Vagina (tissue), 2 donors: Measurements from ENCODE around the gene TMIE. TPM values are rescaled to one million over a fixed set of nuclear protein-coding genes. Genes with fewer than 3 reads are reported as not detected.

Experiments
- DNase-seq, 2 donors: peaks; one replicate each; pipeline ENCODE4 v3.0.0-alpha.2; 2017; ENCODE audit errors: extremely low spot score in 2 of 2
- H3K27ac ChIP-seq: fragments of 200-600 bp; sonication (generic); one replicate; pipeline ENCODE4 v1.5.1; 2019
- H3K27me3 ChIP-seq: fragments of 200-600 bp; sonication (generic); one replicate; pipeline ENCODE4 v1.5.1; 2019
- H3K36me3 ChIP-seq, 2 donors: fragments of 200-600 bp; sonication (generic); one replicate each; pipeline ENCODE4 v1.5.1; 2017 to 2019
- H3K4me1 ChIP-seq: fragments of 200-600 bp; sonication (generic); one replicate; pipeline ENCODE4 v1.5.1; 2019
- H3K4me3 ChIP-seq, 2 donors: fragments of 200-600 bp; sonication (generic); 1 replicate in 1 of 2; 2 replicates in 1 of 2; pipeline ENCODE4 v1.5.1; 2016 to 2019
- H3K9me3 ChIP-seq: fragments of 200-600 bp; sonication (generic); one replicate; pipeline ENCODE4 v1.5.1; 2019
- POLR2A ChIP-seq, 2 donors: fragments of 450-650 bp; IDR thresholded peaks; one replicate each; pipeline ENCODE4 v1.6.1; 2017; ENCODE audit warnings: antibody characterized with exemption in 2 of 2, mild to moderate bottlenecking in 2 of 2, moderate library complexity in 2 of 2
- POLR2AphosphoS5 ChIP-seq, 2 donors: sonication (generic); formaldehyde crosslinking; IDR thresholded peaks; one replicate each; pipeline ENCODE4 v1.9.0; 2017; ENCODE audit warnings: antibody characterized with exemption in 2 of 2, mild to moderate bottlenecking in 2 of 2, low read depth in 1 of 2; ENCODE audit not compliant: insufficient read depth in 1 of 2
- intact Hi-C: fragments of 100-400 bp; cut with DNase I; formaldehyde crosslinking; loops from one replicate; pipeline ENCODE4 v1.15.1; 2023
- total RNA-seq: library from RNA; depleted of rRNA; stranded (reverse); fragments of >200 nt; gene quantifications from one replicate; pipeline ENCODE4 v1.2.3, GENCODE V29; 2016
- TF ChIP-seq, protein P1 (sequence below), 3 experiments: fragments of 450-650 bp in 2 of 3; fragments of 200-600 bp in 1 of 3; sonication (generic) in 1 of 3; IDR thresholded peaks; one replicate each; pipeline ENCODE4 v1.5.1; 2017 to 2019; ENCODE audit warnings: antibody characterized with exemption in 3 of 3, mild to moderate bottlenecking in 2 of 3, moderate library complexity in 2 of 3

TMIE gene
- total RNA-seq, 1 donor from 2014 or later: 0.74 TPM

DNA sequence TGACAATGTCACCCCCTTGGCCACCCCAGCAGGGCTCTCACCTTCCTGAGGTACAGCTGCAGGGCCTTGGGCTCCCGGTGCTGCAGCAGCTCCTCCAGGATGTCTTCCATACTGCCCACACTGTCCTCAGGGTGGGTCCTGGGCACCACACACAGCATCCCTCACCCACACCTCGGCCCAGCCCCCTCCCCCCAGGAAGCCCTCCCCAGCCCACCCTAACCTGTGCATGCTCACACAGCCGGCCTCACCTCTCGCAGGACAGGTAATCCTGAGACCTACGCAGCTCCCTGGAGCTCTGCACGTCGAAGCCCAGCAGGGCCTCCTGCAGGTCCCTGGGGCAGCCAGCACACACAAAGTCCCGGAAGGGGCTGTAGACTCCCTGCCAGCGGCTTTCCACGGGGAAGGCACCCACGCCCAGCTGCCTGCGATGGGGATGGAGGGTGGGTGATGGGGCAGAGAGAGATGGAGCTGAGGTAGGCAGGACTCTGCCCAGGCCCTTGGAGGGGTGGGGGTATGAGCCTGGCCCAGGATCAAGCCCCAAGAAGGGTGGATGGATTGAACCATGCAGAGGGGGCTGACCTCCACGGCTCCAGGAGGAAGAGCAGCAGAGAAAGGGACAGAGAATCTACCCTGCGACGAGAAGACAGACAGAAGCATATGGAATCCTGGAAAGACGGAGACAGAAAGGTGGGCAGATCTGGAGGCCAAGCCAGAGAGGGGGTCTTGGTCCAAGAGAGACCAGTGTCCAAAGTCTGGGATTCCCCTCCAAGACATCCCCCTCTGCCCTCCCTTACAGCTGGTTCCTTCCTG lies 24.4 kb upstream of the TMIE start:
- no peaks in the 10 kb centered on the region for H3K27me3 ChIP-seq
- H3K9me3 ChIP-seq: no peaks in the 10 kb centered on the region
- H3K27ac ChIP-seq: no peak overlapping the region
- TF ChIP-seq POLR2AphosphoS5 (IDR thresholded peaks at IDR 0.05; ENCODE audit: insufficient read depth in 1 of 2, low read depth in 1 of 2) (no peak), POLR2A (IDR thresholded peaks at IDR 0.05) (no peak)
- TF ChIP-seq, protein P1, sequence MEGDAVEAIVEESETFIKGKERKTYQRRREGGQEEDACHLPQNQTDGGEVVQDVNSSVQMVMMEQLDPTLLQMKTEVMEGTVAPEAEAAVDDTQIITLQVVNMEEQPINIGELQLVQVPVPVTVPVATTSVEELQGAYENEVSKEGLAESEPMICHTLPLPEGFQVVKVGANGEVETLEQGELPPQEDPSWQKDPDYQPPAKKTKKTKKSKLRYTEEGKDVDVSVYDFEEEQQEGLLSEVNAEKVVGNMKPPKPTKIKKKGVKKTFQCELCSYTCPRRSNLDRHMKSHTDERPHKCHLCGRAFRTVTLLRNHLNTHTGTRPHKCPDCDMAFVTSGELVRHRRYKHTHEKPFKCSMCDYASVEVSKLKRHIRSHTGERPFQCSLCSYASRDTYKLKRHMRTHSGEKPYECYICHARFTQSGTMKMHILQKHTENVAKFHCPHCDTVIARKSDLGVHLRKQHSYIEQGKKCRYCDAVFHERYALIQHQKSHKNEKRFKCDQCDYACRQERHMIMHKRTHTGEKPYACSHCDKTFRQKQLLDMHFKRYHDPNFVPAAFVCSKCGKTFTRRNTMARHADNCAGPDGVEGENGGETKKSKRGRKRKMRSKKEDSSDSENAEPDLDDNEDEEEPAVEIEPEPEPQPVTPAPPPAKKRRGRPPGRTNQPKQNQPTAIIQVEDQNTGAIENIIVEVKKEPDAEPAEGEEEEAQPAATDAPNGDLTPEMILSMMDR (IDR thresholded peaks at IDR 0.05): no peak
- H3K4me3 ChIP-seq: no peak overlapping the region
- H3K4me1 ChIP-seq: no peaks in the 10 kb centered on the region
- DNase-seq: no peak
- intact Hi-C loops: no loop called here
- peaks cover 0 to 7% of the 10 kb centered on the region in 2 donors for H3K36me3 ChIP-seq

DNA sequence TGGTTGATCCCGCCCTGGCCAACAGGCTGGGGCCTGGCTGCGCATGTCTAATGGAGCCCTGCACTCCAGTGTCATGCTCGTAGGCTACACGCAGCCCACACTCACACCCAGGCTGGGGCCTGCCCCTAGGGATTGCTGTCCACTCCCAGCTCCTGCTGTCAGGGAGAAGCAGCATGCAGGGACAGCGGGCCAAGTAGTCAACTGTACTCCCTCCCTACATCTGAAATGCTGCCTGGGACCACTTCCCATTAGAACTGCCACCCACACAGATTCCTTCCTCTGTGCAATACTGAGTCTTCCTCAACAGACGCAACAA lies 23.8 kb upstream of the TMIE start:
- Histone ChIP-seq H3K36me3 (peaks cover 0 to 7% of the 10 kb centered on the region in 2 donors), H3K9me3 (no peaks in the 10 kb centered on the region), H3K4me3 (no peak overlapping the region), H3K27me3 (no peaks in the 10 kb centered on the region), H3K4me1 (no peaks in the 10 kb centered on the region), H3K27ac (no peak overlapping the region)
- intact Hi-C loops: no loop called here
- DNase-seq: no peak
- TF ChIP-seq, protein P1 (IDR thresholded peaks at IDR 0.05): no peak
- TF ChIP-seq POLR2AphosphoS5 (IDR thresholded peaks at IDR 0.05; ENCODE audit: insufficient read depth in 1 of 2, low read depth in 1 of 2): no peak
- TF ChIP-seq POLR2A (IDR thresholded peaks at IDR 0.05): no peak

DNA sequence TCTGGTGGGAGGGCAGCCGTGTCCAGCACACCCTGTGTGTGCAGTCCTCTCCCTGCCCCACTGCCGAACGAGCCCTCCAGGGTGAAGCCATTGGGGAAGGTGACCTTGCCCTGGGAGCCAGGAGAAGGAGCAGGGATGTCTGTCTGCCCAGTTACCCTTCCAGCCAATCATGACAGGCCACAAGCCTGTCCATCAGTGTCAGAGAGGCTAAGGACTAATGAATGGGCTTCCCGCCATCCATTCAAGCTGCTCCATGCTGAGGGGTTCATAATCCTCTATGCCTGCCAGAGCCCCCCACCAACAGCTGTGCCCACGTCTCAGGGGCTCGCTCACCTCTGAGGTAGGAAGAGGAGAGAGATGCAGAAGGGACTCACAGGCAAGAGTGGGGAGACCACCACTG lies 22.9 kb upstream of the TMIE start:
- H3K36me3 ChIP-seq: peaks cover 0 to 10% of the 10 kb centered on the region in 2 donors
- no peak for DNase-seq
- H3K27me3 ChIP-seq: no peaks in the 10 kb centered on the region
- no peak overlapping the region for H3K4me3 ChIP-seq
- TF ChIP-seq, protein P1 (IDR thresholded peaks at IDR 0.05): no peak
- TF ChIP-seq POLR2A (IDR thresholded peaks at IDR 0.05) (no peak), POLR2AphosphoS5 (IDR thresholded peaks at IDR 0.05; ENCODE audit: insufficient read depth in 1 of 2, low read depth in 1 of 2) (no peak)
- intact Hi-C loops: no loop called here
- no peaks in the 10 kb centered on the region for H3K9me3 ChIP-seq
- no peak overlapping the region for H3K27ac ChIP-seq
- H3K4me1 ChIP-seq: no peaks in the 10 kb centered on the region

DNA sequence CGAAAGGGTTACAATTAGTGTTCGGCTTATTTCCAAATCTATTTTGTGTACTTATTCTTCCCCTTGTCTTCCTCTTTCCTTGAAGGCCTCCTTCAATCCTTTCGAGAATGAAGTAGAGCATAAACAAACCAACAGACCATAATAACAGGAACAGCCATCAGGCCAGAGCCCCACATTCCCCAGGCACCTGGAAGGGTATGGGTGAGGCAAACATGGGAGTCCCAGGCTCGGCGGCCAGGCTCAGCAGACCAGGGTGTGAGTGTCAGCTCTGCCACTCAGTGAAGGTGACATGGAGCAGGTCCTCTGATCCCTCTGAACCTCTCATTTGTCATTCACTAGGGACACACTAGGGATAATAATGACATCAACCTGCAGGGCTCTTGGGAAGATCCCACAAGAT lies 21.5 kb upstream of the TMIE start:
- no peaks in the 10 kb centered on the region for H3K27me3 ChIP-seq
- TF ChIP-seq POLR2AphosphoS5 (IDR thresholded peaks at IDR 0.05; ENCODE audit: insufficient read depth in 1 of 2, low read depth in 1 of 2) (no peak), POLR2A (IDR thresholded peaks at IDR 0.05) (no peak)
- TF ChIP-seq, protein P1 (IDR thresholded peaks at IDR 0.05): no peak
- DNase-seq: no peak
- H3K9me3 ChIP-seq: no peaks in the 10 kb centered on the region
- intact Hi-C loops: no loop called here
- no peaks in the 10 kb centered on the region for H3K4me1 ChIP-seq
- H3K27ac ChIP-seq: no peak overlapping the region
- H3K4me3 ChIP-seq: no peak overlapping the region
- peaks cover 0 to 5% of the 10 kb centered on the region in 2 donors for H3K36me3 ChIP-seq

DNA sequence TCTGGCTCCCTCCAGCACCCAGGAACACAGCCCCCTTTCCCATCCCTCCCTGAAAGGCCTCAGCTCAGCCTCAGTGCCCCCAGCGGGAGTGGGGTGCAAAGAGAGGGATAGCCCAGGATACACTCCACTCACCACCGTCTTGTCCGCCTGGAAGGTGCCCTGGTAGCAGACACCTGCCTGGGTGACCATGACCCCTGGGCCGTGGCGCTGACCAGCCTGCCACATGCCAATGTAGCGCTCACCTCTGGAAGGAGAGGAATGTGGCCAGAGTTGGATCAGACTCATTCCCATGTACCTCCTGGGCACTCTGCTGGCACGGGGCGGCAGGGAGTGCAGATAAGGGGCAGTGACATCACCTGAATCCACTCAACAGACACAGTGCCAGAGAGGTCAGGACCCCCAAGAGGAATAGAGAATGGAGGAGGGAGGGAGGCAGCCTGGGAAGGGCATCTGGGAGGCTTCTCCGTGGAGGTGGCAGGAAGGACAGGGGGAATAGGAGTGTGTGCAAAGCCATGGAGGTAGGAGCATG lies 20.8 kb upstream of the TMIE start:
- Histone ChIP-seq H3K27ac (no peak overlapping the region), H3K27me3 (no peaks in the 10 kb centered on the region), H3K4me3 (no peak overlapping the region), H3K4me1 (no peaks in the 10 kb centered on the region), H3K9me3 (no peaks in the 10 kb centered on the region), H3K36me3 (peaks cover 0 to 5% of the 10 kb centered on the region in 2 donors)
- TF ChIP-seq POLR2AphosphoS5 (IDR thresholded peaks at IDR 0.05; ENCODE audit: insufficient read depth in 1 of 2, low read depth in 1 of 2): no peak
- TF ChIP-seq, protein P1 (IDR thresholded peaks at IDR 0.05): no peak
- TF ChIP-seq POLR2A (IDR thresholded peaks at IDR 0.05): no peak
- intact Hi-C loops: no loop called here
- no peak for DNase-seq
